ENCODE measurements around the gene SLC10A1.
"Not testable (repeated sequence)": the region's sequence is repeated elsewhere in the genome, so short reads cannot be mapped to it uniquely, and the experiment has no call there.

The SLC10A1 gene

DNA sequence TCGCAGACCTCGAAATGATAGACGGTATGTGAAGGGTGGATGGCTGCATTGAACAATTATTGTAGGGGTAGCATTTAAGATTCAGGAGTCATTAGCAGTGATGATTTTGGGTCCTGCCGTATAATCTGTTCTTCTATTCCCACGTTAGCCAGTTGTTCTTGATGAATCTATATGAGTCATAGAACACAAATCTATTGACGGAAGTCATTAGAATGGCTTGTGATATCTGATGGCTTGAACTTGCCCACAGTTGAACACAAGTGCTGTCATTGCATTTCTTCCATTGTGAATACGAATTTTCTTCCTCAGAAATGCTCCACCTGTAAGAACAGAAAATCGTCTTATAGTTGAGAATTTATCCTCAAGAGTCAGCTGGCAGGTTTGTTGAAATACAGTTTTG lies 28.2 kb downstream of the SLC10A1 start:
- no peak for DNase-seq

DNA sequence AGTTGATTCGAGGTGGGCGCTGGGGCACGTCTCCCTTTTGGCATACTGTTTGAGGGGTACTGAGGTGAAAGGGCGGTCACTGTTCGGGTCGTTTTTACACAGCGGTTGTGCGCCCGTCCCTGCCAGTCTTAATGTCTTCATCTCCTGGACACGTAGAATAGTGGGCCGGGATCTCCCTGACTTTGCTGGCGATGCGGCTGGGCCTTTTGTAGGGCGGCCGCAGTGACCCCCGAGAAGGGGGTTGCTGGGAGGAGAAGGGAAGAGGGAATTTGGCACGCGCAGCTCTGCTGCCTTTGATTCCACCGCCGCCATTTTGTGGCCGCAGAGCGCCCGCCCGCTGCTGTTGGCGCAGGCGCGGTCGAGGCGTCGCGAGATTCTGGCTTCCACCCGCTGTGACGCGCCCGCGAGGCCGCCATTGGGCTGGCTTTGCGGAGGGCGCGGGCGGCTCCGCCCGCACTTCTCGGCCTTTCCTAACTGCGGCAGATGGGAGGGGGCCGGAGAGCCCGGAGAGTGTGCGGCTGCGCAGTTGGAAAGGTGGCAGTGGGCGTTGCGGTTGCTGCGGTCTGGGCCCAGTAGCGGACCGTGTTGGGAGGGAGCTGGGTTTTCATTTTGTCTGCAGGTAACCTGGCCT lies 29.6 kb downstream of the SLC10A1 start:
- peak; percentile 91 for DNase-seq

DNA sequence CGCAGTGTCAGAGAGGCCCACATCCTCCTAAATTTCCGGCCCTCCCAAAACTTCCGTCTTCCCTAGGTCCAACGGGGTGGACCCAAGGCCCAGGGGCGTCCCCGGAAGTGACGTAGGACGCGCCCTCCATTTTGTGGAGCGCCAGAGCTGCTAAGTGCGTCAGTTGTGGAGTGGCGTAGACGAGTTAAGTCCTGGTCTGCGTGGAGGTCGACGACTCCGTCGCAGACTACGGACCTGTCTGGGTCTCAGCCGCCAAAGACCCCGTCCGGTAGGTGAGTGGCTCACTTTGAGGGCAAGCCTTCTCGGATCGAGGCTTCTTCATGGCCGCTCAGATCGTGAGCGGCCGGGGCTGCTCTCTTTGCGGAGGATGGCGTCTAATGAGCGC lies 30.1 kb downstream of the SLC10A1 start, which contains the start of gene SRSF5:
Gene SRSF5, plus strand, starts transcription at position 159 of the 385 bp plus-strand sequence. CDS start 1,015 bp downstream, outside the sequence.
- DNase-seq = peak; percentile 94

DNA sequence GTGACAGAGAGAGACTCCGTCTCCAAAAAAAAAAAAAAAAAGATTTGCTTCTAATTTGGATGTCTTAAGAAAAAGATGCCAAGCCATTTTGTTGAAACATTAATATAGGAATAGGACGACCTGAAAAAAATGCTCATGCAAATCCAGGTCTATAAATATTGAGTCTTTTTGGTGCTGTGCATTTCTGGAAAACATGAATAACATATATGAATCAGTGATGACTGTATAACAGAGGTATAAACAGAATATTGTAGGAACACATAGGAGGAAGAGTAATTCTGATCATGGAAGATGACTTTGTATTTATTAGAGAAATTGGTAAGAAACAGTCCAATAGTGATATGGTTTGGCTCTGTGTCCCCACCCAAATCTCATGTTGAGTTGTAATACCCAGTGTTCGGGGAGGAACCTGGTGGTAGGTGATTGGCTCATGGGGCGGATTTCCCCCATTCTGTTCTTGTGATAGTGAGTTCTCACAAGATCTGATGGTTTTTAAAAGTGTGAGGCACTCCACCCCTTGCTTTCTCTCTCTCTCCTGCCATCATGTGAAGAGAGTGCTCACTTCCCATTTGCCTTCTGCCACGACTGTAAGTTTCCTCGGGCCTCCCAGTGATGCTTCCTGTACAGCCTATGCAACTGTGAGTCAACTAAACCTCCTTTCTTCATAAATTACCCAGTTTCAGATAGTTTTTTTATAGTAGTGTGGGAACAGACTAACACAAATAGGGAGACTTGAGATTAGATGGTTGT lies 33.1 kb downstream of the SLC10A1 start:
- DNase-seq = no peak

DNA sequence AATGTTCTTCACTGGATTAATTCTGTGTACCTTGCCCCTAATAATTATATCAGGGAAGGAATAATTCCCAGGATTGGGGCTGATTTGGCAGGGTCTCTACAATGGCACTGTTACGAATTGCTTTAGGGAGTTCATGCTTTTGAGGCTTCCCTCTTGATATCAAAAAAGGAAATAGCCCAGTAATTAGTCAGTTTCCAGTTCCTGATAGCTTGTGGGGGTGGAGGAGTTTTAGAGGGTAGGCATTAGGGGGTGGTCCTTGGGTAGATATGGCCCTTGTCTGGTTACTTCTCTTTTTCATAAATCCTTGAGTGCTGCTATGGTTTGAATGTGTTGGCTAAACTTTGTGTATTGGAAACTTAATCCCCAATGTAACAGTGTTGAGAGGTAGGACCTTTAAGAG lies 36.2 kb downstream of the SLC10A1 start:
- peak; percentile 67 for DNase-seq

DNA sequence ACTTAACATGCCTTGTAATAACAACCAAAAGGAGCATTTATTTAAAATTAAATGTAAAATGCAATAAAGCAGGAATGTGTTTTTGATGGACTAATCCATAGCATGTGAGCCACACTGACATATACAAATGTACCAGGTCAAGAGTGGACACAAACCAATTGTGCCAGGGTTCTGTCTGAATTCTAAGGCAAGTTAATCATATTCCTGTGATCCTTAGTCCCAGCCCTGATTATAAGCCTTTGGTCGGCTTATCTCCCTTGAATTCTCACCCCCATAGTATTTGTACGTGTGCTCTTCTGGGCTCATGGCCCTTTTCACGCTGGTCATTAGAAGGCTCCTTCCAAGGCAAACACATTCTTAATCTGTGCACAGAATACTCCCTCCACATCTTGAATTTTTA lies 40.7 kb downstream of the SLC10A1 start:
- no peak for DNase-seq

DNA sequence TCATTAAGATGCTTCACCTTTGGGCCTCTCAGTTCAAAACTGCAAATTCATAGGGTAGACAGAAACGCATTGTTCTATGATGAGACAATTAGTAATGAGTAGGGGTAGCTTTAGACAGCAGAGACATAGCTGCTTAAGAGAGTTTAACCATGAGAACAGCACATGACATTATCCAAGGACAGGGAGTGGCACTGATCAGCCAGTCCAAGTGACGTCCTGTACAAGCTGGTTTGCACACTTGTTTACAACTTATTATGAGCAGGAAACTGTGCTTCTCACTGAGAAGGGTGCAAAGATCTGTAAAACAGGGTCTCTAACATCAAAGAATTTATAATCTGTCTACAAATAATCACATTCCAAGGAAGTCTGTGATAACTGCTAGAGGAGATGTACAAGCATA lies 41.3 kb downstream of the SLC10A1 start:
- no peak for DNase-seq

DNA sequence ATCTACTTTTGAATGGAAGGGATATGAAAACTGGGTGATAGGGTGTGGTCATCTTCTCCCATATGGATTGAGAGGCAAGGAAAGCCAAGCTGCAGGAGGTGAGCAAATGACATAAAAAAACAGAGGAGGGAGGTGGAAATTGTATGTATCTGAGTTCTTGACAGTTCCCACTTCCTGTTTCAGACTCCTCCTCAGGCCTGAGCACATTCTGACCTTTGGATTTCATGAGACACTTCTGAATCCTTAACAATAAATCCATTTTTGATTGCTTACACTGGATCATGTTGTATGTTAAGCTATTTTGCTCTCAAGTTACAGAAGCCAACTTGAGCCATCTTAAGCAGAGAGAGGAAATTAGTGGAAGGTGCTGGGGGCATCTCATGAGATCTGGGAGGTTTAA lies 41.7 kb downstream of the SLC10A1 start:
- no peak for DNase-seq

DNA sequence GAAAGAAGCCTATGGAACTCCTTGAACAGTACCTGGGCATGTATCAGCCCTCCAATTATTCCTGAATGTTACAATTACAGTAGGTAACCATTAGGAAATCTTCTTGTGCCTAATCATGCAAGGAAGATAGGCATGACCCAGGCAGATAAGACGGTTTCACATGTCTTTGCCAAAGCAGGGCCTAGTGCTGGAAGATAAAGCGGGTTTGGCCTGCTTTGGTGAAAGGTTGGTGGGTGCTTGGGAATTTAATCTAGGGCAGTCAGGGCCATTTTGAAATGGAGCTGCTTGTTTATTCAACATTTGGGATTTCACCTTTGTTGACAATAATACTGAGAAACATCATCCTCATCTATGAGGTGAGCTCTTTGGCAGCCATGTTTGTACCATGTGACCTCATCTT lies 42.6 kb downstream of the SLC10A1 start:
- no peak for DNase-seq

DNA sequence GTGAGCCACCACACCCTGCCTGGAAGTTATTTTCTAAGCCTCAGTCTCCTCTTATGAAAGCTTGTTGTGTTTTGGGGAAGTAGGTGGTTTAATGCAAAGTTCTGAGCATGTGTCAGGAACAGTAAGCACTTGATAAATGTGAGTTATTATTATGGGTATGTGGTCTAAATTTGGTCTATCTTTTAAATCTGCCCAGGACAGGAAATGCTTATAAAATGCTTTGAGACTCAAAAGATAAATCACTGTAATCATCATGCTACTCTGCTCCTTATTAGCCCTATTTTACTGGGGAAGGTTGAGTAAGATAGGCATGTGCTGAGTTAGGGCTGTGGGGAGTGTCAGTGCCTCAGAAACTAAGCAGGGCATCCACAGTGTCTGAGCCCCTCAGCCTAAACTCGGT lies 43.2 kb downstream of the SLC10A1 start:
- DNase-seq = no peak

DNA sequence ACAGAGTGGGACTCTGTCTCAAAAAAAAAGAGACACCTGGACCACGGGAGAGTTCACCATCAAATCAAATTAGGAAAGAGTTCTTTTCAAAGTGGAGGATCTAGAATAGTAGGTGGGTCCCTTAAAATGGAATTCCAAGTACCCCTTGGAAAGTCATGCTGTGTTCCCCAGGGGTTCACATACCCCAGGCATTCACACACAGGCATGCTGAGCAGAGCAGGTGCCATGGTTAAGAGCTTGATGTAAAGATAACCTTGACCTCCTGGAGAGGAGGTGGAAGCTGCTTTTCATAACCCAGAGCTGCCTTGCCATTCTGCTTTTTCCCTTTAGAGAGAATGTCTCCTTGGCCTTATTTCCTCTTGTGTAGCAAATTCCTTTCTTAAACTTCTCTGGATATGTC lies 44.3 kb downstream of the SLC10A1 start:
- DNase-seq = no peak

DNA sequence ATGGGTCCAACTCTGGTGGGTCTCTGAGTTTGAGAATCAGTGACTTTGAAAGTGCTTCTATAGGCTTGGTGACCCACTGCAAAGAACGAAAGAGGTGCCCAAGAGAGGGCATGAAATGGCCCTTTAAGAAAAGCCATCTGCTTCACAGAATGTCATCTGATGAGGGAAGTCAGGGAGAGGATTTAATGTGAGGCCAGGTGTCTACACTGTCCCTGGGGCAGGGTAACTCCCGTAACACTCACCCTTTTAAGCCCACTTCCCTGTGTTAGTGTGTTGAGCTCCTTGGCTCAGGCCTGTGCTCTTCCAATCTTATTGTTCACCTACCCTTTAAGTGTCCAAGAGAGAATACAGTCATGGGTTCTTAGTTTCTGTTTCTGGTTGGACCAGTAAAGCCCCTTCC lies 46.5 kb downstream of the SLC10A1 start:
- DNase-seq = no peak

DNA sequence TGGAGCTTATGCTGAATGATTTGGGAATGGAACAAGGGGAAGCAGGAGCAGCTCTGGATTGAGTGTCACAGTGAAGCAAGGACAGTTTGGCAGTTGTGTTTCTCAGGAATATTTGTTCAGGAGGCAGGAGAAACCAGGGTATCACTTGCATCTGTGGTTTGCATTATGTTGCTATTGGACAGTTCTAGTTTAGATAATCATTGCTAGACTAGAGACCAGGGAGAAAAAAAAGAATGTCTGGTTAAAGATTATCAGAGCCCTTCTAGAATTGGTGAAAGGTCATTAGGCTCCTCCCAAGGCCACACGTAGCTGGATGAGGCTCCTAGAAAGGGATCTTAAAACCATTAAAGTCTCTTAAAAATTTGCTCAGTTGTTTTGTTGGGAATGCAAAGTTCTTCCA lies 47.1 kb downstream of the SLC10A1 start:
- DNase-seq = no peak

DNA sequence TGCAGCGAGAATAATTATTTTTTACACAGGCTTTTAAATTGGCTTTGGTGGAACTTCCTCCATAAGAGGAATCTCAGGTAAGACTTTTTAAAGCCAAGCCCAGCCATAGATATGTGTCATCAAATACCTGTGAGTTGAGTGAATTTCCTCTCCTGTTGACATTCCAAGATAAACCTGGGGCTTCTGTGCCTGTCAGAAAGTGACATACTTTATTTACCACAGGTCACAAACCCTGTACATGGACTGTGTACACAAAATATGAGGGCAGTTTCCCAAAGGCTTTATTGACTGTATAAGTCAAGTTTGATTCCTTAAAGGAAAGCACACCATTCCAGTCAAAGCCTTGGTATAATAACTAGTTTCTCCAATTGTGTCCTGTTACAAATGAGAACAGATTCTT lies 56.0 kb downstream of the SLC10A1 start:
- no peak for DNase-seq

DNA sequence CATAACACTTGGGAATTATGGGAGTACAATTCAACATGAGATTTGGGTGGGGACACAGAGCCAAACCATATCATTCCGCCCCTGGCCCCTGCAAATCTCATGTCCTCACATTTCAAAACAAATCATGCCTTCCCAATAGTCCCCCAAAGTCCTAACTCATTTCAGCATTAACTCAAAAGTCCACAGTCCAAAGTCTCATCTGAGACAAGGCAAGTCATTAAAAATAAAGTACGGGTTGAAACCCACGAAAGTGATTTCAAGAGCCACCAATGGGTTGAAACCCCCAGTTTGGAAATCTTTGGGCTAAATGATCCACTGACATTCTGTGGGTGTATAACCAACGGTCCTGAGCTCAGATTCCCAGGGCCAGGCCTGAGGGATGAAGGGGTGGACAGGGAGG lies 60.6 kb downstream of the SLC10A1 start:
- not testable (repeated sequence) for DNase-seq

DNA sequence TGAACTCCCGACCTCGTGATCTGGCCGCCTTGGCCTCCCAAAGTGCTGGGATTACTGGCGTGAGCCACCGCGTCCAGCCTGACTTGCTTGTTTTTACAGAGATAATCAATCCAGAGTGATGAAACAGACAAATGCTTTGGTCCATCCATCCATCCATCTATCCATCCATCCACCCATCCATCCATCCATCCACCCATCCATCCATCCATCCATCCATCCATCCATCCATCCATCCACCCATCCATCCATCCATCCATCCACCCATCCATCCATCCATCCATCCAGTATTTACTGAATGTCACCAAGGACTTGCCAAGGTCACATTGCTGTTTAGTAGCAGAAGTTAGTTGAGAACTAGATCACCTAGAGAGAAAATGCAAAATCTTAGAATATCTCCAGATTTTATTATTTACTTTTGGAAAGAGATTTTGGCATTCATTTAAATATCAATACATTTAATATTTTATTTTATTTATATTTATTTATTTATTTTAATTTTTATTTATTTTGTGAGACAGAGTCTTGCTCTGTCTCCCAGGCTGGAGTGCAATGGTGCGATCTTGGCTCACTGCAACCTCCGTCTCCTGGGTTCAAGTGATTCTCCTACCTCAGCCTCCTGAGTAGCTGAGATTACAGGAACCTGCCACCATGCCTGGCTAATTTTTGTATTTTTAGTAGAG lies 65.0 kb downstream of the SLC10A1 start:
- not testable (repeated sequence) for DNase-seq

DNA sequence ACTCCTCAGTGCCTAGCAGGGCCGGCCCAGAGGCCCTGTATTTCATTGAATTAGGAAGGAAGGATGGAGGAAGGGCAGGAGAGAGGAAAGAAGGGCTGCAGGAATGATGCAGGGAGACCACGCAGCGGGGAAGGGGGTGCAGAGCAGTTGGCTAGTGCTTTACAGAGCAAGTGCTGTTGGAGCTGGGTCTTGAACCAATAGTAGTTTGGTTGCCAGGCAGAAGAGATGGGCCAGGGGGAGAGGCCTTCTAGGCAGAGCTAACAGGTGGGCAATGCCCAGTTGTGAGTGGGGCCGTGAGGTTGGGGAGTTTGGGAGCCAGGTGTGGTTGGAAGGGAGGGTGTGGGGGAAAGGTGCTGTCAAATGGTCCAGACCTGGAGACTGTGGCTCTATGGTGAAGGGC lies 69.2 kb downstream of the SLC10A1 start:
- DNase-seq = no peak

DNA sequence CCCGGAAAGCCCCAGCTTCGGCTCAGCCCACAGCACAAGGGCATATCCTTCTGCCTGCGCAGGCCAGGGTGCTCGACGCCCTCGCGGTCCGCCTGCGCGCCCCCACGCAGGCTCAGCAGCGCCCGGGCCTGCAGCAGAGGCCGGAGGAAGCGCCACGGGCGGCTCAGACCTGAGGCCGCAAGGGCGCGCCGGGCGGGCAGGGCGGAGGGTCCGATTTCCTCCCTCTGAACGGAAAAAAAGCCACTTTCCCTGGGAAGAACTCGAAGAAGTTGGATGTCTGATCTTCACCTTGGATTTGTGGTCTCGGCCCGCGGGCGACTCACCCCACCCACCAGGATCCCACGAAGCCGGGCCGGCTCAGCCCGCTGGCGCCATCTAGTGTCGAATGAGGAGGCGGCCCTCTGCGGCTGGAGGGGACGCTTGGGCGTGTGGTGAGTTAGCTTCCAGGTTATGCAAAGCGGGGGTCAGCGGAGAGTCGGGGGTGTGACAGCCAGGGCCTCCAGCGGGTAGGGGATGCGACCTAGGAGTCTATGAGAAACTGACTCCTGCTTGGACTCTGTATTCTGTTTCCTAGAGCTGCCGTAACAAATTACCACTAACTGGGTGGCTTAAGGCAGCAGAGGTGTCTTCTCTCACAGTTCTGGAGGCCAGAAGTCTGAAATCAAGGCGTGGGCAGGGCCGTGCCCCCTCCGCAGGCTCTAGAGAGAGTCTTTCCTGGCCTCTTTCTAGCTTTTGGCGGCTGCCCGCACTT lies 70.1 kb downstream of the SLC10A1 start:
- peak; percentile 59 for DNase-seq
